HepG2 (cell line): Measurements from ENCODE around the gene ZBTB7B. TPM values are rescaled to one million over a fixed set of nuclear protein-coding genes. Genes with fewer than 3 reads are reported as not detected.
A peak's percentile ranks its signal among the peaks of the same experiment; 100 is the strongest.

Experiments
- BCL6 ChIP-seq: IDR thresholded peaks from 2 replicates; pipeline ENCODE4 v1.6.1; 2016; ENCODE audit warnings: missing genetic modification reagents, missing compliant biosample characterization
- FOXA3 ChIP-seq: IDR thresholded peaks from 2 replicates; pipeline ENCODE4 v1.6.1; 2016; ENCODE audit warnings: missing genetic modification reagents, missing compliant biosample characterization
- FOXK1 ChIP-seq: sonication (generic); formaldehyde crosslinking; IDR thresholded peaks from 2 replicates; pipeline ENCODE4 v1.4.0; 2020; ENCODE audit warnings: low read depth, missing genetic modification reagents, borderline replicate concordance
- HDAC1 ChIP-seq: sonication (generic); formaldehyde crosslinking; IDR thresholded peaks from 2 replicates; pipeline ENCODE4 v1.5.1; 2020; ENCODE audit warnings: mild to moderate bottlenecking, missing genetic modification reagents
- IRF9 ChIP-seq: sonication (generic); formaldehyde crosslinking; IDR thresholded peaks from 2 replicates; pipeline ENCODE4 v1.8.0; 2022; ENCODE audit warnings: missing genetic modification reagents, mild to moderate bottlenecking, borderline replicate concordance
- IRX3 ChIP-seq: sonication (generic); formaldehyde crosslinking; IDR thresholded peaks from 2 replicates; pipeline ENCODE4 v1.8.1; 2023; ENCODE audit warnings: mild to moderate bottlenecking, low read depth, missing genetic modification reagents, borderline replicate concordance
- KDM6A ChIP-seq: IDR thresholded peaks from 2 replicates; pipeline ENCODE4 v1.6.1; 2016; ENCODE audit warnings: low read depth
- NFAT5 ChIP-seq: sonication (generic); formaldehyde crosslinking; IDR thresholded peaks from 2 replicates; pipeline ENCODE4 v1.4.0; 2020; ENCODE audit warnings: missing genetic modification reagents
- NFE2L1 ChIP-seq: sonication (generic); formaldehyde crosslinking; IDR thresholded peaks from 2 replicates; pipeline ENCODE4 v1.4.0; 2020; ENCODE audit warnings: missing genetic modification reagents, mild to moderate bottlenecking, borderline replicate concordance
- SAFB2 ChIP-seq: sonication (generic); formaldehyde crosslinking; IDR thresholded peaks from 2 replicates; pipeline ENCODE4 v1.5.1; 2020; ENCODE audit warnings: missing genetic modification reagents, low read depth, mild to moderate bottlenecking, borderline replicate concordance
- ZNF292 ChIP-seq: sonication (generic); formaldehyde crosslinking; IDR thresholded peaks from 2 replicates; pipeline ENCODE4 v1.8.1; 2022; ENCODE audit warnings: mild to moderate bottlenecking, low read depth, missing genetic modification reagents, borderline replicate concordance
- ZNF503 ChIP-seq: sonication (generic); formaldehyde crosslinking; IDR thresholded peaks from 2 replicates; pipeline ENCODE4 v1.4.0; 2020; ENCODE audit warnings: missing genetic modification reagents
- ZNF556 ChIP-seq: sonication (generic); formaldehyde crosslinking; IDR thresholded peaks from 2 replicates; pipeline ENCODE4 v1.4.0; 2020; ENCODE audit warnings: mild to moderate bottlenecking, missing genetic modification reagents, borderline replicate concordance
- ZNF781 ChIP-seq: sonication (generic); formaldehyde crosslinking; IDR thresholded peaks from 2 replicates; pipeline ENCODE4 v1.5.1; 2020; ENCODE audit warnings: borderline replicate concordance, mild to moderate bottlenecking, missing genetic modification reagents; ENCODE audit errors: not compliant biosample characterization
- ZNF790 ChIP-seq: sonication (generic); formaldehyde crosslinking; IDR thresholded peaks from 2 replicates; pipeline ENCODE4 v1.8.0; 2022; ENCODE audit warnings: missing genetic modification reagents, mild to moderate bottlenecking, borderline replicate concordance
- polyA plus RNA-seq, 8 experiments: library from polyadenylated mRNA; depleted of rRNA in 3 of 8; stranded (reverse) in 7 of 8; unstranded in 1 of 8; fragments of >200 nt; fragmentation: Illumina TruSeq in 4 of 8; extraction: Trizol in 4 of 8; gene quantifications; 2 replicates each; pipeline versions ENCODE4 v1.2.1 to v1.2.3, GENCODE V29; 2011 to 2016; ENCODE audit warnings: low read depth in 4 of 8, missing spikeins in 1 of 8, mixed read lengths in 1 of 8; ENCODE audit not compliant: insufficient read depth in 1 of 8
- total RNA-seq, 5 experiments: library from RNA; depleted of rRNA; stranded (reverse); fragments of >200 nt; fragmentation: Illumina TruSeq; extraction: Trizol; gene quantifications; 2 replicates each; pipeline ENCODE4 v1.2.3, GENCODE V29; 2016; ENCODE audit warnings: low read depth in 1 of 5
- TF ChIP-seq, protein P1 (sequence below): sonication (generic); formaldehyde crosslinking; IDR thresholded peaks from 2 replicates; pipeline ENCODE4 v1.5.0; 2020; ENCODE audit warnings: missing genetic modification reagents

ZBTB7B gene
- total and polyA plus RNA-seq, 2 of the 13 experiments (the other 11 are each of a cell fraction or from before 2014, with no cell fraction given): 15.5 to 17.5 TPM

GRCh38 chr1:154972517-154973343, 29.9 kb upstream of the ZBTB7B start (continued):
- TF ChIP-seq NFAT5 (CRISPR knock-in tag): no peak
- TF ChIP-seq BCL6: peak; percentile 29; the same call in 1 of the 2 replicates
- no peak for TF ChIP-seq IRX3 (CRISPR knock-in tag)
- no peak for TF ChIP-seq NFE2L1
- TF ChIP-seq KDM6A (CRISPR knock-in tag): peak; percentile 73
- no peak for TF ChIP-seq ZNF292 (CRISPR knock-in tag)
- no peak for TF ChIP-seq ZNF781 (CRISPR knock-in tag)
- TF ChIP-seq SAFB2 (CRISPR knock-in tag): no peak
- TF ChIP-seq ZNF503 (CRISPR knock-in tag): peak; percentile 22; the same call in 1 of the 2 replicates
- TF ChIP-seq HDAC1: peak; percentile 70; the same call in 1 of the 2 replicates
- no peak; the same call in 1 of the 2 replicates for TF ChIP-seq ZNF556 (CRISPR knock-in tag)
- TF ChIP-seq, protein P1, sequence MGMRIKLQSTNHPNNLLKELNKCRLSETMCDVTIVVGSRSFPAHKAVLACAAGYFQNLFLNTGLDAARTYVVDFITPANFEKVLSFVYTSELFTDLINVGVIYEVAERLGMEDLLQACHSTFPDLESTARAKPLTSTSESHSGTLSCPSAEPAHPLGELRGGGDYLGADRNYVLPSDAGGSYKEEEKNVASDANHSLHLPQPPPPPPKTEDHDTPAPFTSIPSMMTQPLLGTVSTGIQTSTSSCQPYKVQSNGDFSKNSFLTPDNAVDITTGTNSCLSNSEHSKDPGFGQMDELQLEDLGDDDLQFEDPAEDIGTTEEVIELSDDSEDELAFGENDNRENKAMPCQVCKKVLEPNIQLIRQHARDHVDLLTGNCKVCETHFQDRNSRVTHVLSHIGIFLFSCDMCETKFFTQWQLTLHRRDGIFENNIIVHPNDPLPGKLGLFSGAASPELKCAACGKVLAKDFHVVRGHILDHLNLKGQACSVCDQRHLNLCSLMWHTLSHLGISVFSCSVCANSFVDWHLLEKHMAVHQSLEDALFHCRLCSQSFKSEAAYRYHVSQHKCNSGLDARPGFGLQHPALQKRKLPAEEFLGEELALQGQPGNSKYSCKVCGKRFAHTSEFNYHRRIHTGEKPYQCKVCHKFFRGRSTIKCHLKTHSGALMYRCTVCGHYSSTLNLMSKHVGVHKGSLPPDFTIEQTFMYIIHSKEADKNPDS (CRISPR knock-in tag): no peak
- TF ChIP-seq FOXK1 (CRISPR knock-in tag): no peak
- TF ChIP-seq ZNF790 (CRISPR knock-in tag): no peak
- TF ChIP-seq FOXA3: 0 out of 2 replicates have a peak, but pooled peaks have one; percentile 32
- TF ChIP-seq IRF9 (CRISPR knock-in tag): no peak
